Duodenal mucosa (tissue), 2 donors: ENCODE data around the gene SH3RF3.

Experiments
- H3K27ac ChIP-seq: one replicate; pipeline ENCODE4 v1.7.0; 2013; ENCODE audit warnings: low read depth, low read length
- H3K27me3 ChIP-seq, 2 donors: one replicate each; pipeline ENCODE4 v1.7.0; 2013; ENCODE audit warnings: low read length in 2 of 2, control low read depth in 1 of 2; ENCODE audit not compliant: insufficient read depth in 2 of 2, control insufficient read depth in 1 of 2
- H3K36me3 ChIP-seq, 2 donors: one replicate each; pipeline ENCODE4 v1.7.0; 2013; ENCODE audit warnings: low read length in 2 of 2, control low read depth in 1 of 2; ENCODE audit not compliant: insufficient read depth in 2 of 2, control insufficient read depth in 1 of 2
- H3K4me1 ChIP-seq, 2 donors: one replicate each; pipeline ENCODE4 v1.7.0; 2013; ENCODE audit warnings: low read length in 2 of 2, control low read depth in 1 of 2; ENCODE audit not compliant: insufficient read depth in 2 of 2, control insufficient read depth in 1 of 2
- H3K4me3 ChIP-seq, 2 donors: one replicate each; pipeline ENCODE4 v1.7.0; 2013; ENCODE audit warnings: low read length in 2 of 2, low read depth in 1 of 2
- H3K9ac ChIP-seq, 2 donors: one replicate each; pipeline ENCODE4 v1.7.0; 2013; ENCODE audit warnings: low read length in 2 of 2, low read depth in 1 of 2
- H3K9me3 ChIP-seq, 2 donors: one replicate each; pipeline ENCODE4 v1.7.0; 2013; ENCODE audit warnings: low read length in 2 of 2, control low read depth in 1 of 2; ENCODE audit not compliant: control insufficient read depth in 1 of 2

The SH3RF3 gene

GRCh38 chr2:109144271-109144670 is 15.3 kb downstream of the SH3RF3 start:
- H3K27ac ChIP-seq, result no peak overlapping the region

GRCh38 chr2:109144721-109145120 is 15.7 kb downstream of the SH3RF3 start:
- Histone ChIP-seq H3K27me3 (no peaks in the 10 kb centered on the region), H3K9me3 (no peaks in the 10 kb centered on the region), H3K4me1 (no peaks in the 10 kb centered on the region)

More at GRCh38 chr2:109144271-109144670, 15.3 kb downstream of the SH3RF3 start:
- Histone ChIP-seq H3K9ac (no peak overlapping the region), H3K4me1 (no peaks in the 10 kb centered on the region), H3K36me3 (no peaks in the 10 kb centered on the region), H3K4me3 (no peak overlapping the region), H3K27me3 (no peaks in the 10 kb centered on the region), H3K9me3 (no peaks in the 10 kb centered on the region)

GRCh38 chr2:109145286-109145685 is 16.3 kb downstream of the SH3RF3 start:
- H3K9me3 ChIP-seq, result no peaks in the 10 kb centered on the region
- no peak overlapping the region for H3K9ac ChIP-seq
- H3K27me3 ChIP-seq, result no peaks in the 10 kb centered on the region
- H3K4me1 ChIP-seq, result no peaks in the 10 kb centered on the region
- no peak overlapping the region for H3K27ac ChIP-seq
- H3K4me3 ChIP-seq, result no peak overlapping the region
- H3K36me3 ChIP-seq, result no peaks in the 10 kb centered on the region

More at GRCh38 chr2:109144721-109145120, 15.7 kb downstream of the SH3RF3 start:
- H3K4me3 ChIP-seq, result no peak overlapping the region
- H3K36me3 ChIP-seq, result no peaks in the 10 kb centered on the region
- no peak overlapping the region for H3K27ac ChIP-seq
- H3K9ac ChIP-seq, result no peak overlapping the region

- no peak overlapping the region for H3K9ac ChIP-seq
- no peaks in the 10 kb centered on the region for H3K27me3 ChIP-seq
- H3K4me3 ChIP-seq, result no peak overlapping the region
- no peaks in the 10 kb centered on the region for H3K36me3 ChIP-seq
- no peak overlapping the region for H3K27ac ChIP-seq
- H3K4me1 ChIP-seq, result no peaks in the 10 kb centered on the region
- H3K9me3 ChIP-seq, result no peaks in the 10 kb centered on the region
These were observed 18.4 kb downstream of the SH3RF3 start for GRCh38 chr2:109147405-109147804.

- no peak overlapping the region for H3K4me3 ChIP-seq
- no peaks in the 10 kb centered on the region for H3K4me1 ChIP-seq
- no peak overlapping the region for H3K9ac ChIP-seq
- no peaks in the 10 kb centered on the region for H3K27me3 ChIP-seq
- H3K9me3 ChIP-seq, result no peaks in the 10 kb centered on the region
- H3K36me3 ChIP-seq, result no peaks in the 10 kb centered on the region
- no peak overlapping the region for H3K27ac ChIP-seq
These were observed 19.2 kb downstream of the SH3RF3 start for GRCh38 chr2:109148117-109148746.

- H3K27me3 ChIP-seq, result no peaks in the 10 kb centered on the region
- no peaks in the 10 kb centered on the region for H3K9me3 ChIP-seq
- no peak overlapping the region for H3K9ac ChIP-seq
- H3K27ac ChIP-seq, result no peak overlapping the region
- H3K4me3 ChIP-seq, result no peak overlapping the region
- peaks cover 0 to 3% of the 10 kb centered on the region in 2 donors for H3K4me1 ChIP-seq
- H3K36me3 ChIP-seq, result no peaks in the 10 kb centered on the region
These were observed 20.1 kb downstream of the SH3RF3 start for GRCh38 chr2:109148991-109149645.

GRCh38 chr2:109150559-109150958 is 21.6 kb downstream of the SH3RF3 start:
- H3K4me1 ChIP-seq, result peaks cover 0 to 3% of the 10 kb centered on the region in 2 donors
- H3K36me3 ChIP-seq, result no peaks in the 10 kb centered on the region
- H3K4me3 ChIP-seq, result no peak overlapping the region
- H3K9me3 ChIP-seq, result no peaks in the 10 kb centered on the region
- H3K27ac ChIP-seq, result no peak overlapping the region
- no peak overlapping the region for H3K9ac ChIP-seq
- no peaks in the 10 kb centered on the region for H3K27me3 ChIP-seq

- Histone ChIP-seq H3K27ac (no peak overlapping the region), H3K4me1 (peaks cover 0 to 3% of the 10 kb centered on the region in 2 donors), H3K36me3 (no peaks in the 10 kb centered on the region), H3K27me3 (no peaks in the 10 kb centered on the region), H3K9ac (no peak overlapping the region), H3K9me3 (no peaks in the 10 kb centered on the region), H3K4me3 (no peak overlapping the region)
These were observed 22.5 kb downstream of the SH3RF3 start for GRCh38 chr2:109151519-109151918.

- H3K27me3 ChIP-seq, result no peaks in the 10 kb centered on the region
- no peak overlapping the region for H3K27ac ChIP-seq
- peaks cover 0 to 3% of the 10 kb centered on the region in 2 donors for H3K4me1 ChIP-seq
- H3K9ac ChIP-seq, result no peak overlapping the region
- H3K4me3 ChIP-seq, result no peak overlapping the region
- no peaks in the 10 kb centered on the region for H3K9me3 ChIP-seq
- no peaks in the 10 kb centered on the region for H3K36me3 ChIP-seq
These were observed 24.2 kb downstream of the SH3RF3 start for GRCh38 chr2:109153005-109153784.

GRCh38 chr2:109153807-109154206 is 24.8 kb downstream of the SH3RF3 start:
- Histone ChIP-seq H3K27me3 (no peaks in the 10 kb centered on the region), H3K4me3 (no peak overlapping the region), H3K9me3 (no peaks in the 10 kb centered on the region), H3K36me3 (no peaks in the 10 kb centered on the region), H3K27ac (no peak overlapping the region), H3K4me1 (peaks cover 0 to 3% of the 10 kb centered on the region in 2 donors), H3K9ac (no peak overlapping the region)
